A673 (cell line): ENCODE measurements around the gene PDE4B. TPM values are rescaled to one million over a fixed set of nuclear protein-coding genes. Genes with fewer than 3 reads are reported as not detected.
A peak's percentile ranks its signal among the peaks of the same experiment; 100 is the strongest.

Source experiments
- BruUV-seq: library from RNA; stranded (reverse); fragments of 400-500 nt; replicated peaks from 2 replicates; lab custom pipeline; 2021; lab: Mats Ljungman, UMichigan
- CTCF ChIA-PET: fragments of 300-600 bp; sonication (Branson Sonifier 250); formaldehyde crosslinking; loops from one replicate; lab custom pipeline; 2022; ENCODE audit warnings: antibody characterized with exemption; lab: Charles Lee
- POLR2A ChIA-PET: fragments of 300-600 bp; sonication (Branson Sonifier 250); formaldehyde crosslinking; loops from one replicate; lab custom pipeline; 2022; ENCODE audit warnings: antibody characterized with exemption; ENCODE audit not compliant: low non-redundant PET; lab: Charles Lee
- DNase-seq: peaks from one replicate; pipeline ENCODE4 v3.0.0-alpha.2; 2015; ENCODE audit warnings: low spot score
- H3K27ac ChIP-seq: fragments of 200-600 bp; sonication (generic); 2 replicates; pipeline ENCODE4 v1.5.1; 2016; ENCODE audit warnings: mixed run types, low read depth, mild to moderate bottlenecking, mixed read lengths, antibody characterized with exemption, low read length; ENCODE audit not compliant: poor library complexity, severe bottlenecking
- H3K27me3 ChIP-seq: fragments of 200-600 bp; sonication (generic); replicated peaks from 2 replicates; pipeline ENCODE4 v1.6.1; 2017; ENCODE audit warnings: mixed run types, low read depth, mild to moderate bottlenecking, mixed read lengths, antibody characterized with exemption, low read length; ENCODE audit not compliant: insufficient read depth, poor library complexity
- H3K36me3 ChIP-seq: fragments of 200-600 bp; sonication (generic); 2 replicates; pipeline ENCODE4 v1.6.1; 2016; ENCODE audit warnings: mixed run types, mild to moderate bottlenecking, mixed read lengths, antibody characterized with exemption, low read length; ENCODE audit not compliant: insufficient read depth, poor library complexity, severe bottlenecking
- H3K4me1 ChIP-seq: fragments of 200-600 bp; sonication (generic); 2 replicates; pipeline ENCODE4 v1.6.1; 2017; ENCODE audit warnings: mixed run types, mild to moderate bottlenecking, mixed read lengths, antibody characterized with exemption, low read length; ENCODE audit not compliant: insufficient read depth, poor library complexity, severe bottlenecking
- H3K4me3 ChIP-seq: fragments of 200-600 bp; sonication (generic); 2 replicates; pipeline ENCODE4 v1.5.1; 2016; ENCODE audit warnings: low read depth, mixed run types, mild to moderate bottlenecking, mixed read lengths, low read length; ENCODE audit not compliant: poor library complexity, severe bottlenecking
- H3K9me3 ChIP-seq: fragments of 200-600 bp; sonication (generic); 2 replicates; pipeline ENCODE4 v1.6.1; 2016; ENCODE audit warnings: mixed run types, low read depth, mild to moderate bottlenecking, mixed read lengths, antibody characterized with exemption, low read length; ENCODE audit not compliant: poor library complexity, severe bottlenecking
- CTCF ChIP-seq: fragments of 300-800, 200-600 bp; sonication (generic); conservative IDR thresholded peaks from 2 replicates; pipeline ENCODE4 v1.5.1; 2017; ENCODE audit warnings: low read depth, mild to moderate bottlenecking, antibody characterized with exemption, low read length, moderate library complexity, mixed read lengths
- EZH2 ChIP-seq: fragments of 200-600 bp; sonication (generic); IDR thresholded peaks from 2 replicates; pipeline ENCODE4 v1.6.1; 2017; ENCODE audit warnings: borderline replicate concordance, low read depth, mild to moderate bottlenecking, mixed read lengths, antibody characterized with exemption, low read length; ENCODE audit not compliant: poor library complexity, severe bottlenecking
- intact Hi-C: fragments of 100-400 bp; cut with micrococcal nuclease; formaldehyde crosslinking; loops from one replicate; pipeline ENCODE4 v1.10.0; 2022; ENCODE audit not compliant: unreplicated experiment
- total RNA-seq: library from RNA; stranded (reverse); gene quantifications from 2 replicates; pipeline ENCODE4 v1.2.3, GENCODE V29; 2021

Gene PDE4B
- total RNA-seq, 1 experiment from 2014 or later, result 20.0 TPM

GRCh38 chr1:66266350-66266749, 473.7 kb downstream of the PDE4B start:
- H3K27me3 ChIP-seq, result no peaks in the 10 kb centered on the region
- TF ChIP-seq EZH2, result no peak
- TF ChIP-seq CTCF, result no peak
- intact Hi-C loops, result no loop called here
- no peaks in the 10 kb centered on the region for H3K36me3 ChIP-seq
- ChIA-PET CTCF (no interaction called here), POLR2A (no interaction called here)
- peak overlapping the region; percentile 69 for H3K27ac ChIP-seq
- no peak overlapping the region for H3K4me3 ChIP-seq
- no TSS peak for BruUV-seq
- H3K9me3 ChIP-seq, result no peaks in the 10 kb centered on the region
- peaks cover 43% of the 10 kb centered on the region for H3K4me1 ChIP-seq
- DNase-seq, result no peak

- Histone ChIP-seq H3K4me1 (peaks cover 47% of the 10 kb centered on the region), H3K27ac (peak overlapping the region; percentile 69), H3K4me3 (no peak overlapping the region), H3K36me3 (no peaks in the 10 kb centered on the region), H3K27me3 (no peaks in the 10 kb centered on the region), H3K9me3 (no peaks in the 10 kb centered on the region)
- POLR2A ChIA-PET, result no interaction called here
- CTCF ChIA-PET, result no interaction called here
- no peak for DNase-seq
- intact Hi-C loops, result no loop called here
- no TSS peak for BruUV-seq
- TF ChIP-seq CTCF (no peak), EZH2 (no peak)
These were observed 474.1 kb downstream of the PDE4B start for GRCh38 chr1:66266756-66267155.

- peaks cover 54% of the 10 kb centered on the region for H3K4me1 ChIP-seq
- ChIA-PET POLR2A (no interaction called here), CTCF (no interaction called here)
- TF ChIP-seq CTCF, result no peak
- TF ChIP-seq EZH2, result no peak
- H3K9me3 ChIP-seq, result no peaks in the 10 kb centered on the region
- peak; percentile 59 for DNase-seq
- peak overlapping the region; percentile 1 for H3K4me3 ChIP-seq
- intact Hi-C loops, result no loop called here
- peak overlapping the region; percentile 69 for H3K27ac ChIP-seq
- no peaks in the 10 kb centered on the region for H3K36me3 ChIP-seq
- no TSS peak for BruUV-seq
- no peaks in the 10 kb centered on the region for H3K27me3 ChIP-seq
These were observed 474.7 kb downstream of the PDE4B start for GRCh38 chr1:66267201-66267940.
